Endothelial cell of umbilical vein (primary cell): ENCODE measurements around the gene C11orf24. TPM values are rescaled to one million over a fixed set of nuclear protein-coding genes. Genes with fewer than 3 reads are reported as not detected.
A peak's percentile ranks its signal among the peaks of the same experiment; 100 is the strongest.

Experiments
- BruUV-seq: library from RNA; stranded (reverse); fragments of 400-500 nt; replicated peaks from 2 replicates; lab custom pipeline; 2021; lab: Mats Ljungman, UMichigan
- CTCF ChIA-PET: fragments of 300-600, 350-600 bp; sonication (Branson Sonifier 250); formaldehyde crosslinking; loops from one replicate; lab custom pipeline; 2021; ENCODE audit warnings: antibody characterized with exemption, inconsistent platforms; lab: Charles Lee
- POLR2A ChIA-PET: fragments of 300-600, 350-600 bp; sonication (Branson Sonifier 250); formaldehyde crosslinking; loops from one replicate; lab custom pipeline; 2021; ENCODE audit warnings: antibody characterized with exemption, inconsistent platforms; lab: Charles Lee
- DNase-seq: peaks from one replicate; pipeline ENCODE4 v3.0.0-alpha.2; 2011; ENCODE audit warnings: low read depth, low spot score
- FAIRE-seq: peaks from 2 replicates; lab custom pipeline; 2011; peaks lifted over from hg19 to GRCh38; lab: Jason Lieb, UNC
- H2AFZ ChIP-seq: 2 replicates; pipeline ENCODE4 v1.6.0; 2012; ENCODE audit warnings: low read depth, low read length, control low read depth, inconsistent platforms
- H3K27ac ChIP-seq: 2 replicates; pipeline ENCODE4 v1.5.1; 2011; ENCODE audit warnings: low read depth, mild to moderate bottlenecking, control low read depth, low read length, moderate library complexity; ENCODE audit not compliant: insufficient read depth
- H3K27me3 ChIP-seq, 2 experiments: 2 replicates each; pipeline versions ENCODE4 v1.6.0 to v1.6.1; 2011; ENCODE audit warnings: low read length in 2 of 2, mixed read lengths in 1 of 2; ENCODE audit not compliant: control insufficient read depth in 2 of 2, insufficient read depth in 2 of 2
- H3K36me3 ChIP-seq, 2 experiments: 2 replicates in 1 of 2; 3 replicates in 1 of 2; pipeline ENCODE4 v1.5.1; 2011; ENCODE audit warnings: low read length in 2 of 2, mild to moderate bottlenecking in 1 of 2, moderate library complexity in 1 of 2; ENCODE audit not compliant: control insufficient read depth in 2 of 2, insufficient read depth in 2 of 2; ENCODE audit errors: extremely low read depth in 1 of 2
- H3K4me1 ChIP-seq: 3 replicates; pipeline ENCODE4 v1.5.1; 2011; ENCODE audit warnings: mild to moderate bottlenecking, low read length; ENCODE audit not compliant: control insufficient read depth, insufficient read depth; ENCODE audit errors: extremely low read depth
- H3K4me2 ChIP-seq: 2 replicates; pipeline ENCODE4 v1.6.1; 2011; ENCODE audit warnings: low read length, control low read depth, mixed read lengths; ENCODE audit not compliant: insufficient read depth
- H3K4me3 ChIP-seq, 3 experiments: fragments of 200-600 bp in 1 of 3; sonication (generic), shearing (Covaris generic) in 1 of 3; replicated peaks in 1 of 3; 2 replicates each; pipeline ENCODE4 v1.5.1; 2011 to 2016; ENCODE audit warnings: control low read depth in 3 of 3, low read length in 3 of 3, mild to moderate bottlenecking in 2 of 3, inconsistent platforms in 1 of 3, low read depth in 1 of 3, moderate library complexity in 1 of 3; ENCODE audit not compliant: insufficient read depth in 1 of 3
- H3K79me2 ChIP-seq: 2 replicates; pipeline ENCODE4 v1.6.0; 2012; ENCODE audit warnings: low read length, inconsistent platforms; ENCODE audit not compliant: control insufficient read depth, insufficient read depth
- H3K9ac ChIP-seq: replicated peaks from 2 replicates; pipeline ENCODE3; 2011; ENCODE audit warnings: low read length, control low read depth; ENCODE audit not compliant: insufficient read depth; ENCODE audit errors: extremely low read depth
- H3K9me1 ChIP-seq: replicated peaks from 3 replicates; pipeline ENCODE4 v1.6.0; 2011; ENCODE audit warnings: mild to moderate bottlenecking, low read length; ENCODE audit not compliant: control insufficient read depth, insufficient read depth; ENCODE audit errors: extremely low read depth
- H3K9me3 ChIP-seq: replicated peaks from 2 replicates; pipeline ENCODE4 v1.5.1; 2012; ENCODE audit warnings: low read length, inconsistent platforms; ENCODE audit not compliant: control insufficient read depth, insufficient read depth
- H4K20me1 ChIP-seq: replicated peaks from 2 replicates; pipeline ENCODE3; 2011; ENCODE audit warnings: mild to moderate bottlenecking, low read length; ENCODE audit not compliant: control insufficient read depth, insufficient read depth; ENCODE audit errors: extremely low read depth
- POLR2AphosphoS5 ChIP-seq: IDR thresholded peaks from 2 replicates; pipeline ENCODE4 v1.6.1; 2012; ENCODE audit warnings: low read depth, mild to moderate bottlenecking, control low read depth, low read length, moderate library complexity; ENCODE audit not compliant: insufficient read depth
- dilution Hi-C: fragments of 300-500 bp; cut with MboI; formaldehyde crosslinking; loops from one replicate; pipeline ENCODE4 v1.15.0; 2019; ENCODE audit warnings: low sequenced_read_pairs; ENCODE audit not compliant: extremely low pct_ligation_motif_present
- intact Hi-C: fragments of 100-400 bp; cut with micrococcal nuclease; formaldehyde crosslinking; loops from one replicate; pipeline ENCODE4 v1.10.0; 2022
- polyA plus RNA-seq, 4 experiments: library from polyadenylated mRNA; depleted of rRNA in 3 of 4; stranded (reverse) in 3 of 4; unstranded in 1 of 4; fragments of >200 nt; gene quantifications; 2 replicates each; pipeline versions ENCODE4 v1.2.1 to v1.2.3, GENCODE V29; 2011 to 2012; ENCODE audit warnings: missing spikeins in 1 of 4
- total RNA-seq: library from RNA; stranded (reverse); gene quantifications from 2 replicates; pipeline ENCODE4 v1.2.3, GENCODE V29; 2021
- TF ChIP-seq, protein P1 (sequence below), 2 donors: IDR thresholded peaks; 1 replicate in 1 of 2; 2 replicates in 1 of 2; pipeline ENCODE4 v1.5.1; 2011; ENCODE audit warnings: low read length in 2 of 2, mild to moderate bottlenecking in 2 of 2, moderate library complexity in 2 of 2, control low read depth in 1 of 2, inconsistent platforms in 1 of 2, low read depth in 1 of 2; ENCODE audit not compliant: insufficient read depth in 1 of 2; ENCODE audit errors: extremely low read depth in 1 of 2

Gene C11orf24
- total and polyA plus RNA-seq, 2 donors (not counting 3 experiments of a cell fraction or from before 2014, with no cell fraction given) = 26.4 to 34.1 TPM

DNA sequence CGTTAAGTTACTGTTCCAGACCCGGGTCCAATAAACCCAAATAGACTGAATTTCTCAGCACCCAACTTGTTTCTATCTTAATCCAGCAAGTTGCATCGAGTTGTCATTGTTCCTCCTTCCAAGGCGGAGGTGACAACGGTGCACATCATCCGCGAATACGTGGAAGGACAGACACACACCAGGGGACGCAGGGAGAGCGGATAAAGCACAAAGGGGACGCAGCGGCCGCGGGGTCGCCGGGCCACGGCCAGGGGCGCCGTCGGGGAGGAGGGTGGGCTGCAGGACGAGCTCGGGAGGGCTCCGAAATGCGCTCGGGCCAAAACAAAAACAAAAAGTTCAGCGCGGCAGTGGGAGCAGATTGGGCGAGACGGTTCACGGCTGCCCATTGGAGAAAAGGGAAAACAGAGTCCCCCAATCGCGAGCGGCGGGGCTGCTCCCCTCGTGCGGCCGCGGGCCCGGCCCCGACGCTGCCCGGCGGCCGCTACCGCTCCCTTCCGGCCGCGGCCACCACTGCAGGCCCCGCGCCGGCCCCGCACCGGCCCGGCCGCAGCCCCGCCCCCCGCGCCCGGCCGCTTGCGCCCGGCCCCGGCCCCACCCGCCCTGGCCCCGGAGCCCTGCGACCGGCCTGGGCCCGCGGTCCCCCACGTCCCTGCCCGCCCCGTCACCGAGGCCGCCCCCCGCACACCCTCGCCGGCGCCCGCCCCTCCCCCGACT, 59.2 kb downstream of the C11orf24 start:
- POLR2A ChIA-PET = no interaction called here
- intact Hi-C loops = loop anchor here (1.0 kb wide), 1 partner anchor 171 kb away; no protein-coding TSS in a partner anchor

More for the DNA sequence above, 59.2 kb downstream of the C11orf24 start:
- CTCF ChIA-PET = interaction anchor here (1.3 to 4.7 kb wide), 2 partner anchors 84 to 85 kb away, joined by 3 to 37 read pairs; no protein-coding TSS in a partner anchor
- H2AFZ ChIP-seq = peak overlapping the region; percentile 49
- peak overlapping the region; percentile 58 for H3K27ac ChIP-seq
- peak overlapping the region; percentile 89 for H3K4me2 ChIP-seq
- H3K4me3 ChIP-seq = peak overlapping the region; percentile 60 to 91 (median 75)
- peak; percentile 63 for DNase-seq
- H3K4me1 ChIP-seq = peaks cover 17% of the 10 kb centered on the region
- peaks cover 46% of the 10 kb centered on the region for H3K79me2 ChIP-seq
- H4K20me1 ChIP-seq = peaks cover 16% of the 10 kb centered on the region
- dilution Hi-C loops = no loop called here
- H3K9ac ChIP-seq = peak overlapping the region; percentile 94
- no peaks in the 10 kb centered on the region for H3K9me1 ChIP-seq
- peaks cover 0 to 5% of the 10 kb centered on the region in 2 experiments for H3K27me3 ChIP-seq
- no peaks in the 10 kb centered on the region for H3K9me3 ChIP-seq
- peak; percentile 75 for FAIRE-seq
- no peaks in the 10 kb centered on the region for H3K36me3 ChIP-seq
- TF ChIP-seq POLR2AphosphoS5 = no peak
- TF ChIP-seq, protein P1, sequence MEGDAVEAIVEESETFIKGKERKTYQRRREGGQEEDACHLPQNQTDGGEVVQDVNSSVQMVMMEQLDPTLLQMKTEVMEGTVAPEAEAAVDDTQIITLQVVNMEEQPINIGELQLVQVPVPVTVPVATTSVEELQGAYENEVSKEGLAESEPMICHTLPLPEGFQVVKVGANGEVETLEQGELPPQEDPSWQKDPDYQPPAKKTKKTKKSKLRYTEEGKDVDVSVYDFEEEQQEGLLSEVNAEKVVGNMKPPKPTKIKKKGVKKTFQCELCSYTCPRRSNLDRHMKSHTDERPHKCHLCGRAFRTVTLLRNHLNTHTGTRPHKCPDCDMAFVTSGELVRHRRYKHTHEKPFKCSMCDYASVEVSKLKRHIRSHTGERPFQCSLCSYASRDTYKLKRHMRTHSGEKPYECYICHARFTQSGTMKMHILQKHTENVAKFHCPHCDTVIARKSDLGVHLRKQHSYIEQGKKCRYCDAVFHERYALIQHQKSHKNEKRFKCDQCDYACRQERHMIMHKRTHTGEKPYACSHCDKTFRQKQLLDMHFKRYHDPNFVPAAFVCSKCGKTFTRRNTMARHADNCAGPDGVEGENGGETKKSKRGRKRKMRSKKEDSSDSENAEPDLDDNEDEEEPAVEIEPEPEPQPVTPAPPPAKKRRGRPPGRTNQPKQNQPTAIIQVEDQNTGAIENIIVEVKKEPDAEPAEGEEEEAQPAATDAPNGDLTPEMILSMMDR (IDR thresholded peaks at IDR 0.05; ENCODE audit: extremely low read depth in 1 of 2, insufficient read depth in 1 of 2, low read depth in 1 of 2, low read length in 2 of 2) = peak; percentile 12 to 19
- BruUV-seq = no TSS peak
